Measurements from ENCODE around the gene SLC38A10.
A peak's percentile ranks its signal among the peaks of the same experiment; 100 is the strongest.

The SLC38A10 gene

DNA sequence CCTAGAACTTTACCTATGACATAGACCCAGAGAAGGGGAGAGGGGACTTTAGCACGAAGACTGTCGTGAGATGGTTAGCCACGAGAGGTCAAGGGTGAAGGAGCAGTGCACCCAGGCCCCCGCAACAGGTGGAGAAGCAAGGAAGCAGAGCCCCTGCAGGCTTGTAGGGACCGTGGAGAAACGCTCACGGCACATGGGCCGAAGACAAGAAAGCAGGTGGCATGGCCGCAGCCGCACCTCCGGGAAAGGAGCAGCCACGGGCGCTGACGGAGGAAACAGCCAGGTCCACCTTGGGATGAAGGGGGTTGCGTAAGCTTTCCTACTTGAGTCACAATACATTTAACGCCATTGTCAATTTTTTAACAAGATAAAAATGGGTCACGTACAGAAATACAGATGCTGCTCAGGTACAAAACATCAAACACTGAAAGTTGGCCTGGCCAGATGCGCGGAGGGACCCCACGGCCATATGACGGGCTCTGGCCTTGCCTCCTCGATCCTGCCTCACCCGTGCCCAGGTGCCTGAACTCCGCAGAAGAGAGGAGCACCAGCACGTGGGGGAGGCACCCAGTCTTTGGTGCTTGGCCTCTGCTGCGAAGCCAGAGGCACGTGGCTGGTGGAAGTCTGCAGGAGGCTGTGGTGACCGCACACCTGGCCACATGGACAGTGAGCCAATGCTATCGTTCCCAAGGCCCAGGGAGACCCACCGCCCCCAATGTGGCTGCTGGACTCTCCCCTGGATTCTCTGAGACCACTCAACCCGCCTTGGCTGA lies 21.2 kb downstream of the SLC38A10 start:
- no peak for DNase-seq

DNA sequence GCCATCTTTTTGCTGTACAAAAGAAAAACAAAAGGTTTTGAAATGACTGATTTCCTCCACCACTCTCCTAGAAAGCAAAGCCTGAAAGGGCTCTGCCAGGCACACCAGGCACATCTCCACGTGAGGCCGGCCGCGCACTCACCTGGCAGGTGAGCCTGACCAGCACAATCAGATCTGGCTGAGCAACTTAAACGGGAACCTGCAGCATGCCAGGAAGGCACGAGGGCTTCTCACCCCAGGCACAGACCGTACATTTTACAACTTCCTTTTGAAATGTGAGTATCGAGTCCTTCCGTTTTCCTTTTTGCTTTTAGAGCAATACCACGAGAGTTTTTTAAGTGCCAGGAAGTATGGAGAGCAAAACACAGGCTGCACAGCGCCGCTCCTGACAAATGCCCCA lies 22.5 kb downstream of the SLC38A10 start:
- DNase-seq = peak; percentile 19

- no peak for DNase-seq
Observed at GRCh38 chr17:81271226-81271625, 23.9 kb downstream of the SLC38A10 start.

DNA sequence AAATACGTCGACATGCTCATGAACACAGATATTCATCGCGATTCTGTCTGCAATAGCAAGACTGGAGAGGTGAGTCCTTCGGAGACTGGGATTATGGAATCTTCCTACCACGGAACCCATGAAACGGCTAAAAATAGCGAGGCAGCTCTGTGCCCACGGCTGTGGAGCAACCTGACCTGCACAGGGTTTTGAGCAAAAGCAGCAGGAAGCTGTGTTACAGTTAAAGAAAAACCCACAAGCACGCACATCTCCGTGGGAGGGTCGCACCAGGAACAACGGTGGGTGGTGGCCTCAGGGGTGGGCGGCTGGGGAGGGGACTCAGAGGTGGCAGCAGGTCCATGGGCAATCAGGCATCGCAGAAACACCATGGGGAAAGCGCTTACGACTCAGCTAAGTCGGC lies 24.8 kb downstream of the SLC38A10 start:
- no peak for DNase-seq

- no peak for DNase-seq
Observed at GRCh38 chr17:81267390-81268067, 27.6 kb downstream of the SLC38A10 start.

- no peak for DNase-seq
Observed at GRCh38 chr17:81265576-81265975, 29.5 kb downstream of the SLC38A10 start.

DNA sequence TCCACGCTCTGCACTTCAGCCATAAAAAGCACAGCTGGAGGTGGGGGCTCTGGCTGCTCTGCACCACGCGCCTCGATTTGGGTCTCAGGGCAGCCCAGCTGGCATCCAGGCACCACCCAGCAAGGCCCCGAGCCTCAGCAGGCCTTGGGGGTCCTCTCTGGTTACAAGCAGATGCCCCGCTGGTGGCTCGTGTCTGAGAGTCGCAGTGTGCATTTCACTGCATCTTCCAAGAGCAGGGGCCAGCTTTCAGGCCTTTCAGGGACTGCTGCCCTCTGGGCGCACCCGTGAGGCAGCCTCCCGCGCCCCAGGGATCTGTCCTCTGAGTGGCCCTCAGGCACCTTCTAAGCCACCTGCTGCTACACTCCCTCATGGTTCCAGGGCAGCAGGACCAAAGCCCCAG lies 30.5 kb downstream of the SLC38A10 start:
- DNase-seq = no peak

DNA sequence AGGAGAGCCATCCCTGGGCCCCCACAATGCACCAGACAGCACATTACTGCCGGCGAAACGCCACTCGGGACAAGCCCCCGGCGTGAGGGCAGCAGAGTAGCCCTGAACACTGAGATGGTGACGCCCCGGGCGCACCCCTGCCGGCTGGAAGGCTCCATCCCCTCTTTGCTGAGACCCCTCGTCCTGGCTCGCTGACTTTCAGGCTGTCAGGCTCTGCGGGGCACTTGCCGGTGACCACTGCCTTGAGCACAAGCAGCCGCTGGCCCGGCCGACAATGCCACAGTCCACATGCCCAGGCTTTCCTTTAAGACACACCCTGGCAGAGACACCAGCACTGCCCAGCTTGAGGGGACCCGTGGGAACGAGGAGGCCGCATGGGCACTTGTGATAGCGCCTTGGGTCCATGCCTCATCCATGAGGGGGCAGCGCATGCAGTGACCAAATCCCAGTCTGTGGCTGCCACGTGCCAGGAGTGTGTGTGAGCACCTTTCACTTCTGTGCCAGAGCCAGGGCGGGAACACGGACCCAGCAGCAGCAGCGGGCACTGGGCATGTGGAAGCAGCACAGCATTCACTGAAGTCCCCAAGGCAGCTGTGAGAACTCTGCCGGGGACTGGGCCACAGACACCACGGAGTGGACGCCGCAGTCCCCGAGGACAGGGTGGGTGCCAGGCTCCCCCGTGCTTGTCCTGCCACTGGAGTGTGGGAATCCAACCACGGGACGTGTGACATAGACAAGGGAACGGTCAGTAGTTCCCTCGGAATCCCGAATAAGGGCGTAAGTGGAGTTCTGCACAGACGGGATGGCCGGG lies 31.5 kb downstream of the SLC38A10 start:
- DNase-seq = no peak

GRCh38 chr17:81261582-81262336 lies 33.3 kb downstream of the SLC38A10 start:
- DNase-seq = no peak

GRCh38 chr17:81261096-81261495 lies 34.0 kb downstream of the SLC38A10 start:
- DNase-seq = no peak

DNA sequence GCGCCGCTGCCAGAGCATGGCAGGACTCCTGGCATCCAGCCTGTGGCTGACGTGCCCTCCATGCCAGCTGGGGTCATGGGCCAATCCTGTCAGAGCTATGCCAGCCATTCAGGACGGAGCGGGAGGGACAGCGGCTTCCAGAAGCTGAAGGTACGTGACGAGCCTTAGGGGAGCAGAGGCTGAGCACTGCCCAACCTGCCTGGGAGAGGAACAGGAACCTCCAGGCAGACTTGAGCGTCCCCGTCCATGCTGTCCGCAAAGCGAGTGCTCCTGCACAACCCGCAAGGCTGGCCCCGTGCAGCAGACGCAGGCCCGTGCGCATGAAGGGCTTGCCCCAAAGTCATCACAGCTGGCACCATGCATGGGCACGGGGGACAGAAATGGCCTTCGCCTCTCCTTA lies 34.5 kb downstream of the SLC38A10 start:
- no peak for DNase-seq

- no peak for DNase-seq
Observed at GRCh38 chr17:81260171-81260570, 34.9 kb downstream of the SLC38A10 start.

DNA sequence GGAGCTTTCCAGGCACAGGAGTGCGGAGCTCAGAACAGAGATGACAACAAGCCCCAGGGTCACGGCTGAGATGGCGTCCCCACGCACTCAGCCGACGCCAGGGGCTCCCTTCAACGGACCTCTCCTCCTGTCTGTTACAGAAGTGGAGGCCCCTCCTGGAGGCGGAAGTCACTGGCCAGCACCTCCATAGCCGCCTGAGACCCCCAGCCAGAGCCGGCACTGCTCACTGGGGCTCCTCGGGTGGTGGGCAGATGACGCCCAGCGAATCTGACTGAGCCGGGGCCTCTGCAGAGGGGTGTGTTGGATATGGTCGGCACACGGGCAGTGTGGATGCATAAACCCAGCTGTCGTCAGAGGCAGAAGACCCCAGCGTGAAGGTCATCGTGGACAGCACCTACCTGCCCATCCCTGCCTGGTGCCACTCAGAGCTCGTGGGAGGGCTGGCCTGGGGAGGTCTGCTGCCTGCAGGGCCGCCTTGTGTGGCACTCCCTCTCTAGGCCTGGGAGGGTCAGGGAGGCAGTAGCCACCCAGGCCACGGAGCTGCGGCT lies 36.0 kb downstream of the SLC38A10 start:
- no peak for DNase-seq

DNA sequence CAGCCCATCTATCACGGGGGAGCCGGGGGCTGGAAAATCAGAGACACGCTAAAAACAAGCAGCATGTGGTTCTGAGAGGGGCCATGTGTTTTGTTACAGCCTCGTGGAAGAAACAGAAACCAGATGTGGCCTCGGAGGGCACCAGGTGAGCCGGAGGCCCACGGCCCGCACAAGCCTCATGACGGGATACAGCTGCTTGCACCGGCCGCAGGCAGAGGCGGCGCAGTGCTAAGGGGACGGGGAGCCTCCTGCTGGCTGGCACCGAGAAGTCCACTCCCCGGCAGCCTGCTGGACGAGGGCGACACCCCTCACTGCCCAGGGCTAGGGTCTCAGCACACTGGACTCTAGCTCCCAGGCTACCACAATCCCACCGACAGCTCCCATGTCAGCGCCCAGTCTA lies 36.8 kb downstream of the SLC38A10 start:
- no peak for DNase-seq

DNA sequence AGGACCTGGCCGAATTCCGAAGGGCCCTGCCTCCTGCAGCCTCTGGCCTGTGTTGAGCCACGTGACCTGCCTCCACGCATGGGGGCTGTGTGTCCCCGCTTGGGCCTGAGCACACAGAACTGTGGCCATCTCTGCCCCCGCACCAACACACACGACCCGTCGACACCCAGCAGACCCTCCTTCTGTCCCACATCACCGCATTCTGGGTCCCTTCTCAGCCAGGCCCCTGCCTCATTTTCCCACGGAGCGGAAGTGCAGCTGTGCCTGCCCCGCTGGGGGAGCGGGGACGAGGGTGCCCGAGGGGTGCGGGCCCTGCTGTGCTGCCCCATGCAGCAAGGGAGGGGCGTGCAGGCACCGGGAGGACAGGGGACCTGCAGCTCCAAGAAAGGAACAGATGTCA lies 37.6 kb downstream of the SLC38A10 start:
- DNase-seq = no peak

GRCh38 chr17:81256616-81257015 lies 38.5 kb downstream of the SLC38A10 start:
- DNase-seq = peak; percentile 75

GRCh38 chr17:81254955-81255717 lies 40.0 kb downstream of the SLC38A10 start:
- DNase-seq = peak; percentile 86

DNA sequence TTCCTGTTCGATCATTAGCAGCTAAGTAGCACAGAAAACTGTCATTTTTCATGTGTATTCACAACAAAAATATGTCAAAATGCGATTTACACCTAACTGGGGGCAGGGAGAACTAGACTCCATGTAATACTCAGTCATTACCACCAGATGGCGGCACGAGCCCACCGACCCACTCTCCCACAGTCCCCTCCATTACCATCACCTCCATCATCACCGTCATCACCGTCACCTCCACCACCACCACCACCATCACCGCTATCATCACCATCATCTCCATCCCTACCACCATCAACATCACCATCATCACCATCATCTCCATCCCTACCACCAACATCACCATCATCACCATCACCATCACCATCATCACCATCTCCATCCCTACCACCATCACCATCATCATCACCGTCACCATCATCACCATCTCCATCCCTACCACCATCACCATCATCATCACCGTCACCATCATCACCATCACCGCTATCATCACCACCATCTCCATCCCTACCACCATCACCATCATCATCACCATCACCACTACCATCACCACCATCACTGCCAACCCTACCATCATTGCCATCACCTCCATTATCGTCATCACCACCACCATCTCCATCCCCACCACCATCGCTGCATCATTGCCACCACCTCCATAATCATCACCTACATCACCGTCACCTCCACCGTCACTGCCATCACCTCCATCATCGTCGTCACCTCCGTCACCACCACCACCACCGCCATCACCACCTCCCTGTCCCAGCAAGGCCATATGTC lies 41.6 kb downstream of the SLC38A10 start:
- DNase-seq = peak; percentile 28

GRCh38 chr17:81252987-81253329 lies 42.1 kb downstream of the SLC38A10 start:
- no peak for DNase-seq

- DNase-seq = no peak
Observed at GRCh38 chr17:81252326-81252986, 42.7 kb downstream of the SLC38A10 start.
